HG03354 (cell line): ENCODE measurements around the gene ARNT2.
"Not testable (repeated sequence)": the region's sequence is repeated elsewhere in the genome, so short reads cannot be mapped to it uniquely, and the experiment has no call there.

Experiments used
- ATAC-seq: cut with Tn5 transposase; IDR thresholded peaks from one replicate; pipeline ENCODE4 v1.9.1; 2021; ENCODE audit warnings: mild to moderate bottlenecking; ENCODE audit not compliant: unreplicated experiment, poor library complexity, severe bottlenecking

The ARNT2 gene

DNA sequence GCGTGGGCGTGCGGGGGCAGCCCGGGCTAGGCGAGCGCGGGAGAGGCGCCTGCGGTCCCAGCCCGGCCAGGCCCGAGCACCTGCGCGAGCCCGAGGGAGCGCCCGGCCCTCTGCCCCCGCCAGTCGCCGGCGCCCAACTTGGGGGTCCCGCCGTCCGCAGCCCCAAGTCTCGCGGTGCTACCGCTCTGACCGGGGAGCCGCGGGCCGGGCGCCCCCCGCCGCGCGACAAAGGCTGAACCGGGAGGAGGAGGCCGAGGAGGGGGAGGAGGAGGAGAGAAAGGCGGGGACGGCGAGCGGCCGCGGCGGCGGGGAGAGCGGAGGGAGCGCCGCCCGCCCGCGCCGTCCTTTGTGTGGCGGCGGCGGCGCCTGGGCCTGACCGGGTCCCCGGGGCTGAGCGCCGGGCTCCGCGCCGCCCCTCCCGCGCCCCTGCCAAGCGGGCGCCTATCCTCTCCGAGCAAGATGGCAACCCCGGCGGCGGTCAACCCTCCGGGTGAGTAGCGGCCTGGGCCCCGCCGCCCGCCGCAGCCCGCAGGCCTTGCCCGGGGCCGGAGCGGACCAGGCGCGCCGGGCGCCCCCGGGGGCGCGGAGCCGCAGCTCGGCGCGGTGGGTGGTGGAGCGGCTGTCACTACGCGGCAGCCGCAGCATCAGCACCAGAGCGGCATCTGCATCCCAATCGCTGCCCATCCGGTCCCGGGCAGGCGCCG is at the start of gene ARNT2:
Gene ARNT2, plus strand, starts transcription at position 326 of the 704 bp plus-strand sequence. Its CDS starts 134 bp downstream, at position 460.
- ATAC-seq = no peak

GRCh38 chr15:80367094-80367493 is 37.1 kb upstream of the ARNT2 start:
- ATAC-seq = no peak

DNA sequence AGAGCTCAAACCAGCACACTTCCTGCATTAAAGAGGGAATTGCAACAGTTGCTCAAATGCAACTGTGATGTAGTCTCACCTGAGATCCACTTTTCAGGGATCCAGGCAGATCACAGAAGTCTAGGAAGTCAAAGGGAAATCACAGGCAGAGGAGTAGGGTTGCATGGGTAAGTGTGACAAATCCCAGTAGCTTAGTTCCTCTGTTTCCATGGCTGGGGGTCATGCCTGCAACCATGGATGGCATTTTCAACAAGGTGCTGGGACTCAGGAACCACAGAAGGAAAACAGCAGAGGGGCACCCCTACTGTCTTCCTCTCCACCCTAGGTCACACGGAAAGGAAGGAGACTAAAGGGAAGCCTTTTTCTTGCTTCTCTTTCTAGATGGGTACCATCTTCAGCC is 36.5 kb upstream of the ARNT2 start:
- ATAC-seq = no peak

DNA sequence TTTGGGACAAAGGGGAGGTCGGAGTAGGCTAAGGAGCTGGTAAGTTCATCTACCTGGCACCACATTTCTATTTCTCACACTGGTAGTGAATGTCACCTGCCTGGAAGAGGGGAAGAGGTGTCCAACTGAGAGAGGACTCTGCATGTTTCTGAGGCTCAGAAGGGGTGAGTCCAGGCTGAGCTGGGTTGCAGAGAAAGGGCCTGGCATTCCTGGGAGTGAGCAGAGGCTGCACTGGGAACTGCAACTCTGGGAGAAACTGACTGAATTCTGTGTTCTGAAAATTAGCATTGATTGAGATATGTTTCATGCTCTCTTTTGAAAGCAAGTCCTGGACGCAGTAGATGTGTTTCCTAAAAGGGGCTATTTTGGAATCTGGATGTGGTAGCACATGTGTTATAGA is 32.3 kb upstream of the ARNT2 start:
- no peak for ATAC-seq

GRCh38 chr15:80374441-80374840 is 29.7 kb upstream of the ARNT2 start:
- ATAC-seq = no peak

DNA sequence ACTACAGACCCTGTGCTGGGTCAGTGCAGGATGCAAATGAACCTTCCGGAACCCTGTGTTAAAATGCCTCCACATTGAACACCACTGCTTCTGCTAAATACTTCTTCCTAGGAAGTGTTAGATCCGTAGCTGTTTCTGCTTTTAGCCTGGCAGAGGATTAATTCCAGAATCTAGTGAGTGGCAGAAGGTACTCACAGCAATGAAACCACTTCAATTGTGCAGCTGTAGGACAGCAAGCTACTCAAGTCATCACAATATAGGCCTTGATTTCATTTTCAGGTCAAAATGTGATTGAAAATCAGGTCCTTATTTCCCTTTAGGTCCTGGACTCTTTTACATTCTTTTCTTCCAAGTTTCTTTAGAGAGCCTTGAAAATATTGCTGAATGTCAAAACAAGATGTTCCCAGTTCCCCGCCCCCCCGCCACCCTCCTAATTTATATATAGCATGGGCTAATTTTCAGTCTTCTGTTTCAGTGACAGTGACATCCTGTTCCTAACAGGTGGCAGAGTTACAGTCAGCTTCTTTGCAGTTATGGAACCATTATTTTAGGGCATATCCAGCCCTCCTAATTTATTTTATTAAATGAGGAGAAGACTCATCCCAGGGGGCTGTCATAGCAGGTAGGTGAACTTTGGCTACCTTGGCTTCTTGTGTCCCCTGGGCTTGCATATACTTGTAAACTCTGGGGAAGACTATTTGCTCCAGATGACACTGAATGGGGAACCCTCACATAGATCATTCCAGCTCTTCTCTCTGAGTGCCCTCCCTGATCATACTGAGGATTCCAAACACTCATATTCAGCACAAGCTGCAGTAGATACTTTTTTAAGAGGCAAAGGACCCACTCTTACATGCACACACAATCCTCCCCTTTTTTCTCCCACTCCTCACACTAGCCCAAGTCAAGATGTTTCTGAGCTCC is 28.0 kb upstream of the ARNT2 start:
- no peak for ATAC-seq

- no peak for ATAC-seq
Observed at GRCh38 chr15:80379693-80380092, 24.5 kb upstream of the ARNT2 start.

GRCh38 chr15:80380154-80380553 is 24.0 kb upstream of the ARNT2 start:
- no peak for ATAC-seq

DNA sequence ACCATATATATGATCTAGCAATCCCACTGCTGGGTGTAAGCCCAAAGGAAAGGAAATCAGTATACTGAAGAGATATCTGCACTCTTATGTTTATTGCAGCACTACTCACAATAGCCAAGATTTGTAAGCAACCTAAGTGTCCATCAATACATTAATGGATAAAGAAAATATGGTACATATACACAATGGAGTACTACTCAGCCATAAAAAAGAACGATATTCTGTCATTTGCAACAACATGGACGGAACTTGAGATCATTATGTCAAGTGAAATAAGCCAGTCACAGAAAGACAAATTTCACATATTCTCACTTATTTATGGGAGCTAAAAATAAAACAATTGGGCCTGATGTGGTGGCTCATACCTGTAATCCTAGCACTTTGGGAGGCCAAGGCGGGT is 21.9 kb upstream of the ARNT2 start:
- no peak for ATAC-seq

GRCh38 chr15:80384432-80384831 is 19.8 kb upstream of the ARNT2 start:
- no peak for ATAC-seq

- no peak for ATAC-seq
Observed at GRCh38 chr15:80386151-80386550, 18.0 kb upstream of the ARNT2 start.

GRCh38 chr15:80388326-80388725 is 15.9 kb upstream of the ARNT2 start:
- no peak for ATAC-seq

- ATAC-seq = no peak
Observed at GRCh38 chr15:80389370-80389769, 14.8 kb upstream of the ARNT2 start.

DNA sequence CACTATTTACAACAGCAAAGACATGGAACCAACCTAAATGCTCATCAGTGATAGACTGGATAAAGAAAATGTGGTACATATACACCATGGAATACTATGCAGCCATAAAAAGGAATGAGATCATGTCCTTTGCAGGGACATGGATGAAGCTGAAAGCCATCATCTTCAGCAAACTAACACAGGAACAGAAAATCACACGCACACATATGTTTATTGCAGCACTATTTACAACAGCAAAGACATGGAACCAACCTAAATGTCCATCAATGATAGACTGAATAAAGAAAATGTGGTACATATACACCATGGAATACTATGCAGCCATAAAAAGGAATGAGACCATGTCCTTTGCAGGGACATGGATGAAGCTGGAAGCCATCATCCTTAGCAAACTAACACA is 13.2 kb upstream of the ARNT2 start:
- ATAC-seq = not testable (repeated sequence)

DNA sequence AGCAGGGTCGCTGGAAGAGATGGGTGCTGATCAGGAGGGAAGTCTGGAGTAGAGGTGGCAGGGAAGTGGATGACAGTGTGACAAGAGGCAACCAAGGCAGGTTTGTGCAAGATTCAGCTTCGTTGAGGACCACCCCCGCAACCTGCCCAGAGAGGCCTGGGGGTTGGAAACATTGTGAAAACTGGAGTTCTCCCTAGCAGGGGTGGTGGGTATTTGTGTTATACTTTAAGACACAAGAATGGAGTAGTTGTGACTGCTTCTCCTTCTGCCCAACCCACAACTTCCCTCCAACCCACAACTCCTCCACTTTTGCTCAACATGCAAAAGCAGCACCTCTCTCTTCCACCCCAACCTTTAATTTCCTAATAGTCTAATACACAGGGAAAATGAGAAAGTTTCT is 8.6 kb upstream of the ARNT2 start:
- no peak for ATAC-seq

GRCh38 chr15:80396096-80396495 is 8.1 kb upstream of the ARNT2 start:
- ATAC-seq = no peak

GRCh38 chr15:80399508-80399907 is 4.7 kb upstream of the ARNT2 start:
- no peak for ATAC-seq

DNA sequence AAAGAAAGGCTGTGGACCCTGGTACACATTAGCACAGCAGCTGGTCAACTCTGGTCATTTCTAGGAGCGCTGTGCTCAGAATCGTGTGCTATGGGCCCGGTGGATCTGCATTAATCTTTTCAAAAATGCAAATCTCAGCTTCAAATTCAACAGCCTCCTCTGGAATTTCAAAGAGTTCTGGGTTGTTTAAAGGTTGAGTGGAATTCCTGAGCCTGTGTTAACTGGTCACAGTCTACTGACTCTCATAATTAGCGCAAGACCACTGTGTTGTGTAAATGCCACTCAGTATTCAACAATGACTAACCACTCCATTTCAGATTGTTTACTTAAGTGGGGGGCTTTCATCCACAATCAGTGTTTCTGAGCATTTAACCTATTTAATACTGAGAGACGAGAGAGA is 2.7 kb upstream of the ARNT2 start:
- no peak for ATAC-seq

- no peak for ATAC-seq
Observed at GRCh38 chr15:80402339-80402738, 1.8 kb upstream of the ARNT2 start.

DNA sequence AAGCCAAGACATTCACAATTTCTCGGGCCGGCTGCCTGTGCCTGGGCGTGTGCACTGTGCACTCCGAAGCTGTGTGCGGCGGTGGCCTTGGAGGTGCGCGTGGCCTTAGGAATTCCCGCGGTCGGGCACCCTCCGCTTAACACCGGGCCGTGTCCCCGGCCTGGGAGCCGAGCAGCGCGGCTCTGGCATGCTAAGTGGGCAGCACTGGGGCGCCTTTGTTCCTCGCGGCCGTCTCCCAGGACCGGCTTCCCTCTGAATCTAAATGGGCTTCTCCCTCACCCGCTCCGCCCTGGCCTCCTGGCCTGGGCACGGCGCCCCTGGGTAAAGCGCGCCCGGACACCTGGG is 498 bp upstream of the ARNT2 start:
- no peak for ATAC-seq
